Natural killer cell (primary cell): ENCODE results near the gene NEK3. TPM values are rescaled to one million over a fixed set of nuclear protein-coding genes. Genes with fewer than 3 reads are reported as not detected.

Source experiments
- ATAC-seq, 3 donors: fragments of 150-1000 bp in 2 of 3; fragments of 200-7000 bp in 1 of 3; cut with Tn5 transposase; 1 replicate in 1 of 3; 2 replicates in 2 of 3; pipeline ENCODE4 v1.10.0; 2021; ENCODE audit warnings: mild to moderate bottlenecking in 2 of 3, moderate library complexity in 2 of 3
- DNase-seq, 2 donors: peaks; one replicate each; pipeline versions ENCODE4 v3.0.0 to v3.0.0-alpha.2; 2013 to 2021; ENCODE audit warnings: mixed read lengths in 1 of 2
- H3K27ac ChIP-seq: one replicate; pipeline ENCODE4 v1.5.1; 2013; ENCODE audit warnings: mild to moderate bottlenecking, low read length
- H3K27me3 ChIP-seq: one replicate; pipeline ENCODE4 v1.6.1; 2013; ENCODE audit warnings: low read length; ENCODE audit not compliant: control insufficient read depth, insufficient read depth
- H3K36me3 ChIP-seq: one replicate; pipeline ENCODE4 v1.6.1; 2013; ENCODE audit warnings: low read length; ENCODE audit not compliant: control insufficient read depth, insufficient read depth
- H3K4me1 ChIP-seq: one replicate; pipeline ENCODE4 v1.6.1; 2013; ENCODE audit warnings: low read length; ENCODE audit not compliant: control insufficient read depth, insufficient read depth
- H3K4me3 ChIP-seq: one replicate; pipeline ENCODE4 v1.5.1; 2013; ENCODE audit warnings: low read length
- H3K9me3 ChIP-seq: one replicate; pipeline ENCODE4 v1.6.1; 2013; ENCODE audit warnings: low read length; ENCODE audit not compliant: control insufficient read depth, insufficient read depth
- H3K27ac Mint-ChIP-seq, 2 donors: one replicate each; pipeline ENCODE4 v1.8.0; 2022; ENCODE audit warnings: mild to moderate bottlenecking in 2 of 2, mixed read lengths in 2 of 2, moderate library complexity in 1 of 2
- H3K27me3 Mint-ChIP-seq, 2 donors: one replicate each; pipeline ENCODE4 v1.8.0; 2022; ENCODE audit warnings: low read depth in 2 of 2, mixed read lengths in 2 of 2
- H3K36me3 Mint-ChIP-seq: one replicate; pipeline ENCODE4 v1.8.0; 2022; ENCODE audit warnings: mixed read lengths
- H3K4me1 Mint-ChIP-seq, 2 donors: one replicate each; pipeline ENCODE4 v1.8.0; 2022; ENCODE audit warnings: mixed read lengths in 2 of 2
- H3K4me3 Mint-ChIP-seq: one replicate; pipeline ENCODE4 v1.8.0; 2022; ENCODE audit warnings: mild to moderate bottlenecking, moderate library complexity, mixed read lengths
- H3K9me3 Mint-ChIP-seq, 2 donors: one replicate each; pipeline ENCODE4 v1.8.0; 2022; ENCODE audit warnings: mixed read lengths in 2 of 2
- WGBS: methylation state at CpG from one replicate; pipeline ENCODE4 v1.1.7; 2013; ENCODE audit warnings: missing lambda C conversion rate; ENCODE audit not compliant: insufficient coverage; 5-methylcytosine and 5-hydroxymethylcytosine counted together
- intact Hi-C: fragments of 100-400 bp; cut with micrococcal nuclease; formaldehyde crosslinking; loops from one replicate; pipeline ENCODE4 v1.14.2; 2022
- total RNA-seq, 4 donors: library from RNA; stranded (reverse); fragments of 120-200 nt in 1 of 4; gene quantifications; one replicate each; pipeline versions ENCODE4 v1.2.3 to v1.2.4, GENCODE V29; 2013 to 2022
- TF ChIP-seq, protein P1 (sequence below): fragments of 200-600 bp; IDR thresholded peaks from one replicate; pipeline ENCODE4 v1.8.0; 2022; ENCODE audit warnings: antibody characterized with exemption

The NEK3 gene
- total RNA-seq, 3 donors from 2014 or later (not counting 1 experiment from before 2014, with no cell fraction given) = 7.5 to 15.2 (median 8.8) TPM

- no peak overlapping the region for H3K4me3 Mint-ChIP-seq
- Histone ChIP-seq H3K27me3 (peaks cover 10% of the 10 kb centered on the region), H3K9me3 (no peaks in the 10 kb centered on the region), H3K4me1 (peaks cover 17% of the 10 kb centered on the region), H3K4me3 (no peak overlapping the region), H3K36me3 (no peaks in the 10 kb centered on the region), H3K27ac (no peak overlapping the region)
- no peaks in the 10 kb centered on the region for H3K9me3 Mint-ChIP-seq
- no peaks in the 10 kb centered on the region for H3K36me3 Mint-ChIP-seq
- H3K27me3 Mint-ChIP-seq = peaks cover 13 to 22% of the 10 kb centered on the region in 2 donors
- DNase-seq (no peak), ATAC-seq (no peak)
- H3K27ac Mint-ChIP-seq = no peak overlapping the region
- peaks cover 12 to 22% of the 10 kb centered on the region in 2 donors for H3K4me1 Mint-ChIP-seq
- 78% methylated on average over 6 of the region's 6 CpGs for WGBS
- TF ChIP-seq, protein P1, sequence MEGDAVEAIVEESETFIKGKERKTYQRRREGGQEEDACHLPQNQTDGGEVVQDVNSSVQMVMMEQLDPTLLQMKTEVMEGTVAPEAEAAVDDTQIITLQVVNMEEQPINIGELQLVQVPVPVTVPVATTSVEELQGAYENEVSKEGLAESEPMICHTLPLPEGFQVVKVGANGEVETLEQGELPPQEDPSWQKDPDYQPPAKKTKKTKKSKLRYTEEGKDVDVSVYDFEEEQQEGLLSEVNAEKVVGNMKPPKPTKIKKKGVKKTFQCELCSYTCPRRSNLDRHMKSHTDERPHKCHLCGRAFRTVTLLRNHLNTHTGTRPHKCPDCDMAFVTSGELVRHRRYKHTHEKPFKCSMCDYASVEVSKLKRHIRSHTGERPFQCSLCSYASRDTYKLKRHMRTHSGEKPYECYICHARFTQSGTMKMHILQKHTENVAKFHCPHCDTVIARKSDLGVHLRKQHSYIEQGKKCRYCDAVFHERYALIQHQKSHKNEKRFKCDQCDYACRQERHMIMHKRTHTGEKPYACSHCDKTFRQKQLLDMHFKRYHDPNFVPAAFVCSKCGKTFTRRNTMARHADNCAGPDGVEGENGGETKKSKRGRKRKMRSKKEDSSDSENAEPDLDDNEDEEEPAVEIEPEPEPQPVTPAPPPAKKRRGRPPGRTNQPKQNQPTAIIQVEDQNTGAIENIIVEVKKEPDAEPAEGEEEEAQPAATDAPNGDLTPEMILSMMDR = no peak
- intact Hi-C loops = loop anchor here (1.0 to 5.0 kb wide), 3 partner anchors 126 to 312 kb away; no protein-coding TSS in a partner anchor
These were observed 32.0 kb downstream of the NEK3 start for GRCh38 chr13:52127378-52127777.

DNA sequence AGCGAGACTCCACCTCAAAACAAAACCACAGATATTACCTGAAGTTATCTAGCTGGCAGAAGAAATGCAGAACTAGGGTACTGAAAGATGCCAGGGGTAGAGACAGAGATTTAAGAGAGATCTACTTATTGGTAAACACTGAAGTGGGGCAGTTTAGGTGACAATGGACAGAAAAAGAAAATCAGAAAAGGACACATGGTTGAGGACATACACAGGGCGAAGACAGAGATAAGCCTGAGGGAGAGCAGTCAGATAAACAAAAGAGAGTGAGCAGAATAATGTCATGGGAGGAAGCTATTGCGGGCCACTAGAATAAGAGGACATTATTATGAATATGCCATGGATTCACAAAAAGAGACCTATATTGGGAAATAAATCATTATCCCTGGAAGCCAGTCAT, 33.9 kb downstream of the NEK3 start:
- no peaks in the 10 kb centered on the region for H3K9me3 Mint-ChIP-seq
- H3K36me3 ChIP-seq = no peaks in the 10 kb centered on the region
- ATAC-seq (no peak), DNase-seq (no peak)
- 80% methylated on average over 3 of the region's 3 CpGs for WGBS
- H3K36me3 Mint-ChIP-seq = no peaks in the 10 kb centered on the region
- H3K27me3 ChIP-seq = peaks cover 10% of the 10 kb centered on the region
- H3K9me3 ChIP-seq = no peaks in the 10 kb centered on the region
- H3K4me3 Mint-ChIP-seq = no peak overlapping the region
- no peak overlapping the region for H3K4me3 ChIP-seq
- H3K4me1 Mint-ChIP-seq = peaks cover 12 to 22% of the 10 kb centered on the region in 2 donors
- no peak overlapping the region for H3K27ac Mint-ChIP-seq
- intact Hi-C loops = loop anchor here (5.0 kb wide), 1 partner anchor 228 kb away; no protein-coding TSS in a partner anchor
- H3K27me3 Mint-ChIP-seq = peaks cover 13 to 26% of the 10 kb centered on the region in 2 donors
- peaks cover 17% of the 10 kb centered on the region for H3K4me1 ChIP-seq
- TF ChIP-seq, protein P1 = no peak
- no peak overlapping the region for H3K27ac ChIP-seq

GRCh38 chr13:52118595-52118994, 40.8 kb downstream of the NEK3 start:
- no peaks in the 10 kb centered on the region for H3K9me3 Mint-ChIP-seq
- WGBS = 75% methylated on average over 1 of the region's 3 CpGs
- Histone ChIP-seq H3K27me3 (peaks cover 5% of the 10 kb centered on the region), H3K27ac (no peak overlapping the region), H3K36me3 (no peaks in the 10 kb centered on the region), H3K4me3 (no peak overlapping the region), H3K9me3 (no peaks in the 10 kb centered on the region), H3K4me1 (no peaks in the 10 kb centered on the region)
- H3K27me3 Mint-ChIP-seq = peaks cover 20 to 22% of the 10 kb centered on the region in 2 donors
- no peaks in the 10 kb centered on the region for H3K36me3 Mint-ChIP-seq
- TF ChIP-seq, protein P1 = no peak
- H3K4me3 Mint-ChIP-seq = no peak overlapping the region
- ATAC-seq (no peak), DNase-seq (no peak)
- no peaks in the 10 kb centered on the region for H3K4me1 Mint-ChIP-seq
- no peak overlapping the region for H3K27ac Mint-ChIP-seq
- intact Hi-C loops = no loop called here

DNA sequence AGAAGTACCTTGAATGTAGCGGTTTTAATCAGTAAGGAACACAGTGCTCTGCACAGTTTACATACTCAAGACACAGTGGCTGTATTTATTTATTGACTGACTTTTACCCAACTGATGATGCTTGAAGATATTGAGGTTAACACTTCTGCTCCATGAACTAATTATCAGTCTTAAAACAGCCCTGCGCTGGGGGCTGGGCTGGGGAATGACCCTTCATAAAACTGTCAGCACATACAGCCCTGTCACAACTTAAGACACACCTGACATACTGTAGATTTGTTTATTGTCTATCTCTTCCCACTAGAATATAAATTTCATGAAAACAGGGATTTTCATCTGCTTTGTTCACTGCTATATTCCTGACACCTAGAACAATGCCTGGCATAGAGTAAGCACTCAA, 41.3 kb downstream of the NEK3 start:
- peaks cover 5% of the 10 kb centered on the region for H3K27me3 ChIP-seq
- no peaks in the 10 kb centered on the region for H3K4me1 ChIP-seq
- no peaks in the 10 kb centered on the region for H3K36me3 ChIP-seq
- Mint-ChIP-seq H3K4me3 (no peak overlapping the region), H3K27ac (no peak overlapping the region), H3K36me3 (no peaks in the 10 kb centered on the region), H3K4me1 (no peaks in the 10 kb centered on the region), H3K9me3 (no peaks in the 10 kb centered on the region), H3K27me3 (peaks cover 18 to 23% of the 10 kb centered on the region in 2 donors)
- WGBS = 90% methylated on average over 2 of the region's 2 CpGs
- H3K4me3 ChIP-seq = no peak overlapping the region
- no peak overlapping the region for H3K27ac ChIP-seq
- TF ChIP-seq, protein P1 = no peak
- intact Hi-C loops = no loop called here
- ATAC-seq = no peak
- no peak for DNase-seq
- no peaks in the 10 kb centered on the region for H3K9me3 ChIP-seq
